ENCODE measurements around the gene RNU6-9.
"Not testable (repeated sequence)": the region's sequence is repeated elsewhere in the genome, so short reads cannot be mapped to it uniquely, and the experiment has no call there.

The RNU6-9 gene

GRCh38 chr19:892894-893689 is at the start of gene RNU6-9, which contains the start of gene MED16:
Gene RNU6-9, plus strand, starts transcription at chr19:893484.
Gene MED16, minus strand, starts transcription at chr19:893187. Its CDS starts 2,056 bp downstream, at chr19:891131.
- peak; percentile 66 to 72 (median 69) for DNase-seq (ENCODE audit: low read depth in 2 of 3, low spot score in 2 of 3)

- no peak for DNase-seq (ENCODE audit: low read depth in 2 of 3, low spot score in 2 of 3)
These were observed 49.3 kb upstream of the RNU6-9 start for GRCh38 chr19:843836-844545.

GRCh38 chr19:844546-844971 is 48.7 kb upstream of the RNU6-9 start:
- DNase-seq (ENCODE audit: low read depth in 2 of 3, low spot score in 2 of 3) = no peak

GRCh38 chr19:845707-846521 is 47.4 kb upstream of the RNU6-9 start:
- no peak for DNase-seq (ENCODE audit: low read depth in 2 of 3, low spot score in 2 of 3)

GRCh38 chr19:848386-848921 is 44.8 kb upstream of the RNU6-9 start:
- DNase-seq (ENCODE audit: low read depth in 2 of 3, low spot score in 2 of 3) = no peak

- DNase-seq (ENCODE audit: low read depth in 2 of 3, low spot score in 2 of 3) = not testable (repeated sequence)
These were observed 44.1 kb upstream of the RNU6-9 start for GRCh38 chr19:849195-849594.

GRCh38 chr19:850221-850978 is 42.9 kb upstream of the RNU6-9 start:
- DNase-seq (ENCODE audit: low read depth in 2 of 3, low spot score in 2 of 3) = no peak

GRCh38 chr19:850979-851335 is 42.3 kb upstream of the RNU6-9 start:
- DNase-seq (ENCODE audit: low read depth in 2 of 3, low spot score in 2 of 3) = no peak

- no peak for DNase-seq (ENCODE audit: low read depth in 2 of 3, low spot score in 2 of 3)
These were observed 40.9 kb upstream of the RNU6-9 start, which contains the start of gene ELANE for GRCh38 chr19:852136-853013. Gene ELANE, plus strand, starts transcription at chr19:852303. Its CDS starts 26 bp downstream, at chr19:852329.

- DNase-seq (ENCODE audit: low read depth in 2 of 3, low spot score in 2 of 3) = no peak
These were observed 40.2 kb upstream of the RNU6-9 start for GRCh38 chr19:853014-853585.

- DNase-seq (ENCODE audit: low read depth in 2 of 3, low spot score in 2 of 3) = not testable (repeated sequence)
These were observed 39.6 kb upstream of the RNU6-9 start for GRCh38 chr19:853614-854220.

GRCh38 chr19:854549-854948 is 38.7 kb upstream of the RNU6-9 start:
- no peak for DNase-seq (ENCODE audit: low read depth in 2 of 3, low spot score in 2 of 3)

- no peak for DNase-seq (ENCODE audit: low read depth in 2 of 3, low spot score in 2 of 3)
These were observed 38.1 kb upstream of the RNU6-9 start for GRCh38 chr19:855142-855541.

GRCh38 chr19:855566-856120 is 37.6 kb upstream of the RNU6-9 start:
- DNase-seq (ENCODE audit: low read depth in 2 of 3, low spot score in 2 of 3) = no peak

- DNase-seq (ENCODE audit: low read depth in 2 of 3, low spot score in 2 of 3) = no peak
These were observed 35.0 kb upstream of the RNU6-9 start for GRCh38 chr19:858284-858683.

- DNase-seq (ENCODE audit: low read depth in 2 of 3, low spot score in 2 of 3) = no peak
These were observed 34.1 kb upstream of the RNU6-9 start, which contains the start of gene CFD for GRCh38 chr19:858868-859843. Gene CFD, plus strand, starts transcription at chr19:859664. Its CDS starts 26 bp downstream, at chr19:859690.

- no peak for DNase-seq (ENCODE audit: low read depth in 2 of 3, low spot score in 2 of 3)
These were observed 32.0 kb upstream of the RNU6-9 start for GRCh38 chr19:861141-861755.

All from activated CD8-positive, alpha-beta memory T cell treated with anti-CD3 and anti-CD28 coated beads for 48 hours (primary cell).